GM18517 (cell line): ENCODE data around the gene HOXA3.

Experiments
- ATAC-seq: cut with Tn5 transposase; IDR thresholded peaks from one replicate; pipeline ENCODE4 v1.9.1; 2021; ENCODE audit warnings: mild to moderate bottlenecking, moderate library complexity; ENCODE audit not compliant: unreplicated experiment

Gene HOXA3

DNA sequence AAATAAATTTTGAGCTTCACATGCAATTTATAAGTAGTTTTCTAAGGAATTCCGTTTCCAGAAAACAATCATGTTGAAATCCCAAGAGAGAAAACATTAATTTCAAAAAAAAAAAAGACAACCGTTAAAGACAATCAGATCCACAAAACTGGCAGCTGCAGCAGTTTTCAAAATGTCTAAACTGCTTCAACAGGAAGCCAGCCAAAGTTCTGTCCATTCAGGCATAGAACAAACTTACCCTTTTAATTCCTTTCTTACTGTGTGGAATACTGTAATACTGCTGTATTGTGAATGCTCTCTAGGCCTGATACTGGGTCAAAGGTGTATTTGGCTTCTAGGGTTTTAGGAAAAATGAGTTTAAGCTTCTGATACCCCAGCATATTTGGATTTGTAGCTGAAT is 88.2 kb downstream of the HOXA3 start:
- no peak for ATAC-seq

- ATAC-seq, result no peak
Observed at GRCh38 chr7:27062946-27063345, 89.4 kb downstream of the HOXA3 start.
